OCI-LY1 (cell line): ENCODE data around the gene EXOSC2.

Experiments used
- H2AFZ ChIP-seq: fragments of 200-600 bp; sonication (generic), shearing (Covaris generic); 2 replicates; pipeline ENCODE4 v1.6.0; 2014; ENCODE audit warnings: antibody characterized with exemption, mild to moderate bottlenecking, low read length
- H3F3A ChIP-seq: fragments of 200-600 bp; sonication (generic), shearing (Covaris generic); 2 replicates; pipeline ENCODE4 v1.6.0; 2014; ENCODE audit warnings: mild to moderate bottlenecking, antibody characterized with exemption, low read length, moderate library complexity; ENCODE audit not compliant: insufficient read depth
- H3K27ac ChIP-seq: fragments of 200-600 bp; sonication (generic); 2 replicates; pipeline ENCODE4 v1.5.1; 2014; ENCODE audit warnings: low read length, mixed run types, mild to moderate bottlenecking, low read depth; ENCODE audit not compliant: poor library complexity, severe bottlenecking
- H3K27me3 ChIP-seq: fragments of 200-600 bp; sonication (generic); 2 replicates; pipeline ENCODE4 v1.6.0; 2014; ENCODE audit warnings: antibody characterized with exemption, mild to moderate bottlenecking, low read length, moderate library complexity; ENCODE audit not compliant: insufficient read depth
- H3K36me3 ChIP-seq: fragments of 200-600 bp; sonication (generic); 2 replicates; pipeline ENCODE4 v1.6.1; 2014; ENCODE audit warnings: mild to moderate bottlenecking, antibody characterized with exemption, low read length, moderate library complexity, mixed read lengths; ENCODE audit not compliant: insufficient read depth
- H3K4me1 ChIP-seq: fragments of 200-600 bp; sonication (generic); 2 replicates; pipeline ENCODE4 v1.5.1; 2014; ENCODE audit warnings: mild to moderate bottlenecking, low read length, moderate library complexity; ENCODE audit not compliant: insufficient read depth, severe bottlenecking
- H3K4me2 ChIP-seq: fragments of 200-600 bp; sonication (generic), shearing (Covaris generic); 2 replicates; pipeline ENCODE4 v1.6.1; 2014; ENCODE audit warnings: low read length
- H3K4me3 ChIP-seq: fragments of 200-600 bp; sonication (generic); 2 replicates; pipeline ENCODE4 v1.5.1; 2014; ENCODE audit warnings: low read length, low read depth, mild to moderate bottlenecking, mixed read lengths; ENCODE audit not compliant: poor library complexity, severe bottlenecking
- H3K79me2 ChIP-seq: fragments of 200-600 bp; shearing (Covaris generic); 2 replicates; pipeline ENCODE4 v1.6.1; 2016; ENCODE audit warnings: mixed run types, low read length, mixed read lengths; ENCODE audit not compliant: insufficient read depth
- H3K9ac ChIP-seq: fragments of 200-600 bp; sonication (generic), shearing (Covaris generic); 2 replicates; pipeline ENCODE4 v1.6.1; 2014; ENCODE audit warnings: mild to moderate bottlenecking, low read length, mixed read lengths
- H3K9me2 ChIP-seq: fragments of 200-600 bp; sonication (generic), shearing (Covaris generic); 2 replicates; pipeline ENCODE4 v1.6.1; 2014; ENCODE audit warnings: low read depth, mild to moderate bottlenecking, low read length, mixed read lengths
- H3K9me3 ChIP-seq: fragments of 200-600 bp; shearing (Covaris generic); 2 replicates; pipeline ENCODE4 v1.6.1; 2014; ENCODE audit warnings: low read length, mixed read lengths
- H4K20me1 ChIP-seq: fragments of 200-600 bp; sonication (generic), shearing (Covaris generic); 2 replicates; pipeline ENCODE4 v1.6.0; 2016; ENCODE audit warnings: mild to moderate bottlenecking, low read length; ENCODE audit not compliant: insufficient read depth
- CTCF ChIP-seq: fragments of 200-600 bp; sonication (generic), shearing (Covaris generic); IDR thresholded peaks from 2 replicates; pipeline ENCODE4 v1.5.1; 2017; ENCODE audit warnings: mild to moderate bottlenecking, antibody characterized with exemption, low read length, moderate library complexity, mixed read lengths
- EZH2 ChIP-seq: fragments of 200-600 bp; sonication (generic), shearing (Covaris generic); IDR thresholded peaks from 2 replicates; pipeline ENCODE4 v1.8.0; 2017; ENCODE audit warnings: borderline replicate concordance, mixed run types, mild to moderate bottlenecking, antibody characterized with exemption, low read length, moderate library complexity, mixed read lengths

EXOSC2 gene

GRCh38 chr9:130715270-130715669 is 21.7 kb downstream of the EXOSC2 start:
- Histone ChIP-seq H3K4me1 (peaks cover 33% of the 10 kb centered on the region), H4K20me1 (no peaks in the 10 kb centered on the region), H3K9ac (peak overlapping the region; percentile 81), H3K4me3 (peak overlapping the region; percentile 79), H3K9me2 (no peaks in the 10 kb centered on the region), H3F3A (peaks cover 4% of the 10 kb centered on the region; the same call in 1 of the 2 replicates), H3K36me3 (no peaks in the 10 kb centered on the region), H3K9me3 (no peaks in the 10 kb centered on the region), H3K27me3 (no peaks in the 10 kb centered on the region), H3K4me2 (peak overlapping the region; percentile 96), H3K27ac (no peak overlapping the region), H3K79me2 (peaks cover 32% of the 10 kb centered on the region), H2AFZ (no peak overlapping the region)
- no peak for TF ChIP-seq CTCF

- Histone ChIP-seq H3K4me2 (no peak overlapping the region), H3K4me1 (peaks cover 31% of the 10 kb centered on the region), H3K36me3 (no peaks in the 10 kb centered on the region), H3K9ac (no peak overlapping the region), H3K4me3 (no peak overlapping the region), H3K27ac (no peak overlapping the region), H2AFZ (no peak overlapping the region), H3K9me2 (no peaks in the 10 kb centered on the region), H3K27me3 (no peaks in the 10 kb centered on the region), H3F3A (no peaks in the 10 kb centered on the region), H3K79me2 (peaks cover 29% of the 10 kb centered on the region), H3K9me3 (no peaks in the 10 kb centered on the region), H4K20me1 (no peaks in the 10 kb centered on the region)
- TF ChIP-seq CTCF (no peak), EZH2 (no peak)
Observed at GRCh38 chr9:130718562-130718961, 25.0 kb downstream of the EXOSC2 start.

GRCh38 chr9:130720762-130721161 is 27.2 kb downstream of the EXOSC2 start:
- TF ChIP-seq CTCF (no peak), EZH2 (no peak)
- Histone ChIP-seq H3K79me2 (peaks cover 7% of the 10 kb centered on the region), H4K20me1 (no peaks in the 10 kb centered on the region)

More at GRCh38 chr9:130720762-130721161, 27.2 kb downstream of the EXOSC2 start:
- Histone ChIP-seq H3K4me3 (no peak overlapping the region), H3K9me3 (no peaks in the 10 kb centered on the region), H3K4me2 (no peak overlapping the region), H3K9ac (no peak overlapping the region), H3K27ac (no peak overlapping the region), H3K9me2 (no peaks in the 10 kb centered on the region), H2AFZ (no peak overlapping the region), H3K36me3 (no peaks in the 10 kb centered on the region), H3F3A (no peaks in the 10 kb centered on the region), H3K4me1 (peaks cover 9% of the 10 kb centered on the region), H3K27me3 (no peaks in the 10 kb centered on the region)
